ENCODE results near the gene NT5DC1. TPM values are rescaled to one million over a fixed set of nuclear protein-coding genes. Genes with fewer than 3 reads are reported as not detected.

Gene NT5DC1
- total RNA-seq, 1 donor from 2014 or later: 29.7 TPM

DNA sequence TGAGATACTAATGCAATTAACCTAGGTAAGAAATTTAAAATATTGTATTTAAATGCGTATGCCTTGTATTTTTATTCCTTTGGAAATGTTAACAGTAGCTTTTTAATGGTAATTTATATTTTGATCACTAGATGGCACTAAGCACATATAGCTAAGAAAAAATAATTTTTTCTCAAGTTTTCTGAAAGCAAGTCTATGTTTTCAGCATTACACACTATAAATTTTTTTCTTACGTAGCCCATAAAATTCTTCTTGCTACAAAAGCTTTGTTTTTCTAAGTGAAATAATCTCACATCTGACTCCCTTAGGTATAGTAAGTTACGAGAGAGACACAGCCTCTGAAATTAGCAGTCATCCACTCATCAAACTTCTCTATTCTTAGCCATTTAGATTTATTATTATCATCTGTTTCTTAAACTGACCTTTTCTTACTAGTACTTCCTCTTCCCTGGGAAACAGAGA, 117.5 kb downstream of the NT5DC1 start:
- no peak overlapping the region for H3K4me3 Mint-ChIP-seq (ENCODE audit: unreplicated experiment)
- no peak overlapping the region for H3K4me2 ChIP-seq (ENCODE audit: low read length)
- DNase-seq (ENCODE audit: low read depth) (no peak), FAIRE-seq (no peak)
- H3K4me1 Mint-ChIP-seq (ENCODE audit: low read depth, unreplicated experiment): peaks cover 34% of the 10 kb centered on the region
- H3K27me3 Mint-ChIP-seq (ENCODE audit: low read depth, unreplicated experiment): no peaks in the 10 kb centered on the region
- no peaks in the 10 kb centered on the region for H3K36me3 ChIP-seq (ENCODE audit: insufficient read depth, low read length)
- H3K27ac ChIP-seq (ENCODE audit: low read depth, low read length): no peak overlapping the region
- H3K79me2 ChIP-seq (ENCODE audit: insufficient read depth, low read length): no peaks in the 10 kb centered on the region
- H3K9ac ChIP-seq (ENCODE audit: low read length): no peak overlapping the region
- no peak overlapping the region for H3K4me3 ChIP-seq (ENCODE audit: insufficient read depth, low read depth, low read length)
- H3K9me3 Mint-ChIP-seq (ENCODE audit: unreplicated experiment): no peaks in the 10 kb centered on the region
- no peaks in the 10 kb centered on the region for H3K4me1 ChIP-seq (ENCODE audit: insufficient read depth, low read length)
- H2AFZ ChIP-seq (ENCODE audit: low read depth, low read length): no peak overlapping the region
- H3K27me3 ChIP-seq (ENCODE audit: insufficient read depth, low read length): no peaks in the 10 kb centered on the region
- TF ChIP-seq EZH2 (IDR thresholded peaks at IDR 0.05; ENCODE audit: insufficient read depth, low read length): no peak
- TF ChIP-seq, protein P1, sequence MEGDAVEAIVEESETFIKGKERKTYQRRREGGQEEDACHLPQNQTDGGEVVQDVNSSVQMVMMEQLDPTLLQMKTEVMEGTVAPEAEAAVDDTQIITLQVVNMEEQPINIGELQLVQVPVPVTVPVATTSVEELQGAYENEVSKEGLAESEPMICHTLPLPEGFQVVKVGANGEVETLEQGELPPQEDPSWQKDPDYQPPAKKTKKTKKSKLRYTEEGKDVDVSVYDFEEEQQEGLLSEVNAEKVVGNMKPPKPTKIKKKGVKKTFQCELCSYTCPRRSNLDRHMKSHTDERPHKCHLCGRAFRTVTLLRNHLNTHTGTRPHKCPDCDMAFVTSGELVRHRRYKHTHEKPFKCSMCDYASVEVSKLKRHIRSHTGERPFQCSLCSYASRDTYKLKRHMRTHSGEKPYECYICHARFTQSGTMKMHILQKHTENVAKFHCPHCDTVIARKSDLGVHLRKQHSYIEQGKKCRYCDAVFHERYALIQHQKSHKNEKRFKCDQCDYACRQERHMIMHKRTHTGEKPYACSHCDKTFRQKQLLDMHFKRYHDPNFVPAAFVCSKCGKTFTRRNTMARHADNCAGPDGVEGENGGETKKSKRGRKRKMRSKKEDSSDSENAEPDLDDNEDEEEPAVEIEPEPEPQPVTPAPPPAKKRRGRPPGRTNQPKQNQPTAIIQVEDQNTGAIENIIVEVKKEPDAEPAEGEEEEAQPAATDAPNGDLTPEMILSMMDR (IDR thresholded peaks at IDR 0.05; ENCODE audit: insufficient read depth, low read depth, low read length): peak; percentile 35
- no peak overlapping the region for H3K27ac Mint-ChIP-seq (ENCODE audit: unreplicated experiment)
- H3K36me3 Mint-ChIP-seq (ENCODE audit: low read depth, unreplicated experiment): no peaks in the 10 kb centered on the region
- H4K20me1 ChIP-seq (ENCODE audit: insufficient read depth, low read length): no peaks in the 10 kb centered on the region
- no peaks in the 10 kb centered on the region for H3K9me3 ChIP-seq (ENCODE audit: insufficient read depth, low read depth, low read length)

DNA sequence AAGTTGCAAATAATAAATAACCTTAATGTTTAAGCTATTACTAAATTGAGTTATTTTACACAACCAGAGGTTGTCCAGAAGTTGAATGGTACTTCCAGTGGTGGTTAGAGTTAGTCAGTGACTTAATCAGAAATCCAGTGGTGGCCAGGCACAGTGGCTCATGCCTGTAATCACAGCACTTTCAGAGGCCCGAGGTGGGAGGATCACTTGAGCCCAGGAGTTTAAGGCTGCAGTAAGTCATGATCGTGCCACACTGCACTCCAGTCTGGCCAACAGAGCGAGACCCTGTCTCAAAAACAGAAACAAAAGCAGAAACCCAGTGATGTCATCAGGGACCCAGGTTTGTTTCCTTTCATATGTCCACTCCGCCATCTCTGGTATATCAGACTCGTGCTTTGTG, 118.2 kb downstream of the NT5DC1 start:
- FAIRE-seq: no peak
- no peak for DNase-seq (ENCODE audit: low read depth)
- no peak overlapping the region for H3K27ac ChIP-seq (ENCODE audit: low read depth, low read length)

DNA sequence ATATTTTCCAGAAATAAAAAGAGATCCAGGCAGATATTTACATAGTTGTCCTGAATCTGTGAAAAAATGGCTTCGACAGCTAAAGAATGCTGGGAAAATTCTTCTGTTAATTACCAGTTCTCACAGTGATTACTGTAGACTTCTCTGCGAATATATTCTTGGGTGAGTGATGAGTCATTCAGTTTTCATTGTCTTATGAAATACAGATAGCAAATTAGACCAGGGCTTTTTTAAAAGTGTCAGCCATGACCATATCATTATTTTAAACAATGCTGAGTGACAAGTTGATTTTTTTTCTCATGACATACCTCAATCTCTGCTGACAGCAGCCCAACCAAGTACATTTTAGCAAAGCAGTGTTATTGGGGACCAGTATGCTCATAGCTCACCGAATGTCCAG, 120.4 kb downstream of the NT5DC1 start:
- Mint-ChIP-seq H3K9me3 (ENCODE audit: unreplicated experiment) (no peaks in the 10 kb centered on the region), H3K27me3 (ENCODE audit: low read depth, unreplicated experiment) (no peaks in the 10 kb centered on the region), H3K27ac (ENCODE audit: unreplicated experiment) (peak overlapping the region; percentile 8), H3K36me3 (ENCODE audit: low read depth, unreplicated experiment) (no peaks in the 10 kb centered on the region), H3K4me3 (ENCODE audit: unreplicated experiment) (no peak overlapping the region), H3K4me1 (ENCODE audit: low read depth, unreplicated experiment) (peaks cover 34% of the 10 kb centered on the region)
- FAIRE-seq: no peak
- Histone ChIP-seq H3K4me2 (ENCODE audit: low read length) (no peak overlapping the region), H3K9ac (ENCODE audit: low read length) (no peak overlapping the region), H3K9me3 (ENCODE audit: insufficient read depth, low read depth, low read length) (no peaks in the 10 kb centered on the region), H3K27me3 (ENCODE audit: insufficient read depth, low read length) (no peaks in the 10 kb centered on the region), H3K79me2 (ENCODE audit: insufficient read depth, low read length) (no peaks in the 10 kb centered on the region), H4K20me1 (ENCODE audit: insufficient read depth, low read length) (no peaks in the 10 kb centered on the region), H3K4me3 (ENCODE audit: insufficient read depth, low read depth, low read length) (no peak overlapping the region), H3K36me3 (ENCODE audit: insufficient read depth, low read length) (no peaks in the 10 kb centered on the region), H2AFZ (ENCODE audit: low read depth, low read length) (no peak overlapping the region), H3K27ac (ENCODE audit: low read depth, low read length) (no peak overlapping the region), H3K4me1 (ENCODE audit: insufficient read depth, low read length) (no peaks in the 10 kb centered on the region)
- DNase-seq (ENCODE audit: low read depth): peak; percentile 22
- TF ChIP-seq, protein P1 (IDR thresholded peaks at IDR 0.05; ENCODE audit: insufficient read depth, low read depth, low read length): no peak
- no peak for TF ChIP-seq EZH2 (IDR thresholded peaks at IDR 0.05; ENCODE audit: insufficient read depth, low read length)

More for the DNA sequence above, 118.2 kb downstream of the NT5DC1 start:
- Mint-ChIP-seq H3K4me1 (ENCODE audit: low read depth, unreplicated experiment) (peaks cover 34% of the 10 kb centered on the region), H3K27ac (ENCODE audit: unreplicated experiment) (peak overlapping the region; percentile 38), H3K9me3 (ENCODE audit: unreplicated experiment) (no peaks in the 10 kb centered on the region), H3K27me3 (ENCODE audit: low read depth, unreplicated experiment) (no peaks in the 10 kb centered on the region), H3K4me3 (ENCODE audit: unreplicated experiment) (no peak overlapping the region), H3K36me3 (ENCODE audit: low read depth, unreplicated experiment) (no peaks in the 10 kb centered on the region)
- H2AFZ ChIP-seq (ENCODE audit: low read depth, low read length): no peak overlapping the region
- no peaks in the 10 kb centered on the region for H3K36me3 ChIP-seq (ENCODE audit: insufficient read depth, low read length)
- no peak overlapping the region for H3K4me3 ChIP-seq (ENCODE audit: insufficient read depth, low read depth, low read length)
- no peaks in the 10 kb centered on the region for H3K9me3 ChIP-seq (ENCODE audit: insufficient read depth, low read depth, low read length)
- TF ChIP-seq EZH2 (IDR thresholded peaks at IDR 0.05; ENCODE audit: insufficient read depth, low read length): no peak
- TF ChIP-seq, protein P1 (IDR thresholded peaks at IDR 0.05; ENCODE audit: insufficient read depth, low read depth, low read length): no peak
- H3K4me1 ChIP-seq (ENCODE audit: insufficient read depth, low read length): no peaks in the 10 kb centered on the region
- H3K4me2 ChIP-seq (ENCODE audit: low read length): no peak overlapping the region
- no peaks in the 10 kb centered on the region for H3K27me3 ChIP-seq (ENCODE audit: insufficient read depth, low read length)
- H3K79me2 ChIP-seq (ENCODE audit: insufficient read depth, low read length): no peaks in the 10 kb centered on the region
- no peak overlapping the region for H3K9ac ChIP-seq (ENCODE audit: low read length)
- no peaks in the 10 kb centered on the region for H4K20me1 ChIP-seq (ENCODE audit: insufficient read depth, low read length)

Measured in astrocyte (in vitro differentiated cells and primary cell).